Daoy (cell line): Measurements from ENCODE around the gene XPO6. TPM values are rescaled to one million over a fixed set of nuclear protein-coding genes. Genes with fewer than 3 reads are reported as not detected.
"Not testable (repeated sequence)": the region's sequence is repeated elsewhere in the genome, so short reads cannot be mapped to it uniquely, and the experiment has no call there.

ENCODE experiments used
- DNase-seq: peaks from one replicate; pipeline ENCODE4 v3.0.0-alpha.2; 2015; ENCODE audit warnings: low read depth
- total RNA-seq: library from RNA; depleted of rRNA; stranded (reverse); fragments of >200 nt; shearing (Covaris generic); gene quantifications from 2 replicates; pipeline ENCODE4 v1.2.3, GENCODE V29; 2014; rRNA removed

Gene XPO6
- total RNA-seq = 75.6 and 136 TPM in 2 replicates

- DNase-seq = peak; percentile 95
Measured at GRCh38 chr16:28211758-28212531, at the start of gene XPO6. XPO6 (minus strand) TSS chr16:28211965; CDS start chr16:28211368, 597 bp downstream.

- no peak for DNase-seq
Measured at GRCh38 chr16:28260193-28260592, 48.4 kb upstream of the XPO6 start.

- DNase-seq = no peak
Measured at GRCh38 chr16:28259781-28260150, 48.0 kb upstream of the XPO6 start.

- DNase-seq = no peak
Measured at GRCh38 chr16:28259091-28259780, 47.5 kb upstream of the XPO6 start.

GRCh38 chr16:28258567-28258966 lies 46.8 kb upstream of the XPO6 start:
- no peak for DNase-seq

- no peak for DNase-seq
Measured at GRCh38 chr16:28257256-28257655, 45.5 kb upstream of the XPO6 start.

GRCh38 chr16:28255838-28256237 lies 44.1 kb upstream of the XPO6 start:
- no peak for DNase-seq

GRCh38 chr16:28254158-28254557 lies 42.4 kb upstream of the XPO6 start:
- DNase-seq = no peak

- DNase-seq = no peak
Measured at GRCh38 chr16:28250999-28251398, 39.2 kb upstream of the XPO6 start.

GRCh38 chr16:28249483-28249882 lies 37.7 kb upstream of the XPO6 start:
- DNase-seq = not testable (repeated sequence)

- no peak for DNase-seq
Measured at GRCh38 chr16:28241924-28242323, 30.2 kb upstream of the XPO6 start.

GRCh38 chr16:28237754-28238357 lies 26.1 kb upstream of the XPO6 start:
- no peak for DNase-seq

GRCh38 chr16:28231763-28232162 lies 20.0 kb upstream of the XPO6 start:
- no peak for DNase-seq

- DNase-seq = not testable (repeated sequence)
Measured at GRCh38 chr16:28223909-28224308, 12.1 kb upstream of the XPO6 start.

GRCh38 chr16:28219777-28220176 lies 8.0 kb upstream of the XPO6 start:
- DNase-seq = not testable (repeated sequence)

GRCh38 chr16:28219282-28219681 lies 7.5 kb upstream of the XPO6 start:
- DNase-seq = no peak

GRCh38 chr16:28218109-28218508 lies 6.3 kb upstream of the XPO6 start:
- DNase-seq = peak; percentile 22

GRCh38 chr16:28217326-28217725 lies 5.6 kb upstream of the XPO6 start:
- DNase-seq = no peak

- no peak for DNase-seq
Measured at GRCh38 chr16:28213396-28213795, 1.6 kb upstream of the XPO6 start.

- peak; percentile 66 for DNase-seq
Measured at GRCh38 chr16:28212532-28212873, 738 bp upstream of the XPO6 start.

- DNase-seq = peak; percentile 83
Measured at GRCh38 chr16:28210979-28211588, 681 bp downstream of the XPO6 start.

- DNase-seq = no peak
Measured at GRCh38 chr16:28210264-28210663, 1.5 kb downstream of the XPO6 start.

GRCh38 chr16:28208824-28209223 lies 2.9 kb downstream of the XPO6 start:
- DNase-seq = no peak
